ENCODE results near the gene LAMTOR2. TPM values are rescaled to one million over a fixed set of nuclear protein-coding genes. Genes with fewer than 3 reads are reported as not detected.

LAMTOR2 gene
- total RNA-seq, 3 donors from 2014 or later (not counting 1 experiment from before 2014, with no cell fraction given), result 23.5 to 26.1 (median 24.6) TPM

DNA sequence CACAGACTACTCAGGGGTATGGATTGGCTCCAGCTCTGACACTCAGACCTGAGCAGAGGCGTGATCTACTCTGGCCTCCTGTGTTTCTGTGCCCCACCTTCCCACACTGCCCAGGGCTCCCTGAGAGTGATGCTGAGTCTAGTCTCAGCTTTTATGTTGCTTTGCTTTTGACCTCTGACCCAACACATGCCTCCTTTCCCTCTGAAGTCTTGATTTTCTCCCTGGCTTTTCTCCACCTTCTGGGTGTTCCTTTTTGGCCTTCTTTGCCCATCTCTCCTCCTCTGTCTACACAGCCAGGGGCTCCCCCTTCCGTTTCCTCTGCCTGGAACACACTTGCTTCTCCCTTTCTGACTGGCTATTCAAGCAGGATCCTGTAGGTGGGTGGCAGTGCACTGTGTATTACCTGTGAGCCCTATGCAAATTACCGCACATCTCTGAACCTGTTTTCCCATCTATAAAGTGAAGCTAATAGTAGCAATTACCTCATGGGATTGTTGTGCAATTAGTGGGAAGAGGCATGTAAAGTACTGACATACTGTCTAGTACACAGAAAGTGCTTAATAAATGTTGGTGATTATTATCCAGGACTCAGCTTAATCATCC lies 41.4 kb downstream of the LAMTOR2 start:
- Histone ChIP-seq H3K4me3 (ENCODE audit: low read length) (no peak overlapping the region), H3K36me3 (ENCODE audit: control insufficient read depth, insufficient read depth, low read length) (no peaks in the 10 kb centered on the region), H3K27me3 (ENCODE audit: control insufficient read depth, insufficient read depth, low read length) (no peaks in the 10 kb centered on the region), H3K9me3 (ENCODE audit: control insufficient read depth, insufficient read depth, low read length) (no peaks in the 10 kb centered on the region), H3K4me1 (ENCODE audit: control insufficient read depth, insufficient read depth, low read length) (peaks cover 25% of the 10 kb centered on the region), H3K27ac (ENCODE audit: low read length) (peak overlapping the region; percentile 85)
- WGBS (ENCODE audit: insufficient coverage), result 79% methylated on average over 1 of the region's 3 CpGs
- no peak overlapping the region for H3K4me3 Mint-ChIP-seq
- ATAC-seq, result no peak
- intact Hi-C loops (cut with micrococcal nuclease), result loop anchor here (1.0 kb wide), 1 partner anchor 34 kb away; no protein-coding TSS in a partner anchor
- TF ChIP-seq, protein P1, sequence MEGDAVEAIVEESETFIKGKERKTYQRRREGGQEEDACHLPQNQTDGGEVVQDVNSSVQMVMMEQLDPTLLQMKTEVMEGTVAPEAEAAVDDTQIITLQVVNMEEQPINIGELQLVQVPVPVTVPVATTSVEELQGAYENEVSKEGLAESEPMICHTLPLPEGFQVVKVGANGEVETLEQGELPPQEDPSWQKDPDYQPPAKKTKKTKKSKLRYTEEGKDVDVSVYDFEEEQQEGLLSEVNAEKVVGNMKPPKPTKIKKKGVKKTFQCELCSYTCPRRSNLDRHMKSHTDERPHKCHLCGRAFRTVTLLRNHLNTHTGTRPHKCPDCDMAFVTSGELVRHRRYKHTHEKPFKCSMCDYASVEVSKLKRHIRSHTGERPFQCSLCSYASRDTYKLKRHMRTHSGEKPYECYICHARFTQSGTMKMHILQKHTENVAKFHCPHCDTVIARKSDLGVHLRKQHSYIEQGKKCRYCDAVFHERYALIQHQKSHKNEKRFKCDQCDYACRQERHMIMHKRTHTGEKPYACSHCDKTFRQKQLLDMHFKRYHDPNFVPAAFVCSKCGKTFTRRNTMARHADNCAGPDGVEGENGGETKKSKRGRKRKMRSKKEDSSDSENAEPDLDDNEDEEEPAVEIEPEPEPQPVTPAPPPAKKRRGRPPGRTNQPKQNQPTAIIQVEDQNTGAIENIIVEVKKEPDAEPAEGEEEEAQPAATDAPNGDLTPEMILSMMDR (IDR thresholded peaks at IDR 0.05), result no peak
- no peaks in the 10 kb centered on the region for H3K36me3 Mint-ChIP-seq
- H3K9me3 Mint-ChIP-seq, result no peaks in the 10 kb centered on the region
- no peak for DNase-seq
- H3K27ac Mint-ChIP-seq, result peak overlapping the region; percentile 92 to 99
- H3K4me1 Mint-ChIP-seq, result peaks cover 15 to 36% of the 10 kb centered on the region in 2 donors
- peaks cover 7 to 9% of the 10 kb centered on the region in 2 donors for H3K27me3 Mint-ChIP-seq (ENCODE audit: low read depth in 2 of 2)

DNA sequence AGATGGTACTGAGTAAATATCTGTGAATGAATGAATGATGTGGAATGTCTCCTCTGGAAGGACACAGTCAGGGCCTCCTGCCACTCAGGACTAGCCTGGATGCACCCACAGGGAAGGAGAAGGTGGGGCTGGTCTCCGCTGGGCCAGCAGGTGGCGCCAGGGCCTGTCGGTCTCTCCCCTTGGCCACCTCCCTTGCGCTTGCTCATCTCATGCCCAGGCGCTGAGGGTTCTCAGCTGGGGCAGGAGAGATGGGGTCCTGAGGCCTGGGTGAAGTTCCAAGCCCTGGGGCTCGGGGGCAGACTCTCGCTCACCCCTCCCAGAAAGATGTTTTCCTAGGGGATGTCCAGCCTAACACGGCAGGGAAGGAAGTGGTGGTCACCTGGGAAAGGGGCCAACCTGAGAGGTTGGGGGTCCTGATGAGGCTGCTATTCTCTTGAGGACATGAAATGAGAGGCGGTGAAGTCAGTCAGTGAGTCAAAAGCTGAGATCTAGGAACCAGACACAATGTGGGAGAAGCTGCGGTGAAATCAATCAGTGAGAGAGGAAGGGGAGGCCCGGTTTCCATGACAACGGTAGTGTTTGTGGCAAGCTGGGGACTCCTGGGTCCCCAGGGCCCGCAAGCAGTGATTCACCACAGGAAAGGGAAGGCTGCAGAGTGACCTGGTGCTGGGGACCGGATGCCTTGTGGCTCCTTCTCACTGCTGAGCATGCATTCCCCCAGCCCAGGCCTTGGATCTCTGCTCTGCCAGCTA lies 42.2 kb downstream of the LAMTOR2 start:
- Mint-ChIP-seq H3K27ac (peak overlapping the region; percentile 92 to 99), H3K4me3 (peak overlapping the region; percentile 40), H3K36me3 (no peaks in the 10 kb centered on the region), H3K27me3 (ENCODE audit: low read depth in 2 of 2) (peaks cover 7 to 9% of the 10 kb centered on the region in 2 donors), H3K9me3 (no peaks in the 10 kb centered on the region), H3K4me1 (peaks cover 15 to 36% of the 10 kb centered on the region in 2 donors)
- no peak overlapping the region for H3K4me3 ChIP-seq (ENCODE audit: low read length)
- no peaks in the 10 kb centered on the region for H3K27me3 ChIP-seq (ENCODE audit: control insufficient read depth, insufficient read depth, low read length)
- TF ChIP-seq, protein P1 (IDR thresholded peaks at IDR 0.05), result peak; percentile 89
- peak; percentile 82 to 97 for DNase-seq
- peaks cover 25% of the 10 kb centered on the region for H3K4me1 ChIP-seq (ENCODE audit: control insufficient read depth, insufficient read depth, low read length)
- intact Hi-C loops (cut with micrococcal nuclease), result loop anchor here (1.0 kb wide), 3 partner anchors 9 to 33 kb away; partner anchors contain the start of gene LMNA
- H3K9me3 ChIP-seq (ENCODE audit: control insufficient read depth, insufficient read depth, low read length), result no peaks in the 10 kb centered on the region
- no peaks in the 10 kb centered on the region for H3K36me3 ChIP-seq (ENCODE audit: control insufficient read depth, insufficient read depth, low read length)
- peak; percentile 80 to 88 (median 85) for ATAC-seq
- 2% methylated on average over 14 of the region's 14 CpGs for WGBS (ENCODE audit: insufficient coverage)
- H3K27ac ChIP-seq (ENCODE audit: low read length), result peak overlapping the region; percentile 85

DNA sequence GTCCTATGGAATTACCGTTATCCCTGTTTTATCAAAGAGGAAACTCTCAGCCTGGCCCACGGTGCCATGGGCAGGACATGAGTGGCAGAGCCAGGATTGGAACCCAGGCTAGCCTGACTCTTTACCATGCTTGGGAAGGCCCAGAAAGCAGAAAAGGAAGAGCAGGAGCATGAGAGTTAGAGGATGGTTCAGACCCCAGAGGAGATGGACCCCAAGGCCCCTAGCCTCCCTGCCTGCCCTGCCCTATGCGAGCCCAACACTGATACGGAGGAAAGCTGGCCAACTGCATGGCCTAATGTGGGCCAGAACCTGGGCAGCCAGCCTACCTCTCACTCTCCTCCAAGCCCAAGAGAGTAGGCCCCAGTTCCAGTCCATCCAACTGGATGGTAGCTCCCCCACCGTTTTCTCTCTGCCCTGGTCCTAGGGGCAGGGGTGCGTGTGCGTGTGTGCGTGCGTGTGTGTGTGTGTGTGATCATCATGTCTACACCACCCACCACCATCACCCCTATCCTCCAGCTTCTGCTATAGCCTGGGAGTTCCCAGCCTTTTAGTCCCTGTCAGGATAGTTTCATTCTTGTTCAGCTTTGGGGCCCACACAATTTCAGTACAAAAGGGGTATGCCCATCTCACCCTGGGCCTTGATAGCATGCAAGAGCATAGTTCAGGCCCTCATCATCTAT lies 43.1 kb downstream of the LAMTOR2 start:
- peak in 1 of 2 donors; percentile 60 for DNase-seq

More for the DNA sequence above, 43.1 kb downstream of the LAMTOR2 start:
- no peak overlapping the region for H3K4me3 ChIP-seq (ENCODE audit: low read length)
- Mint-ChIP-seq H3K4me3 (no peak overlapping the region), H3K27ac (peak overlapping the region; percentile 92 to 99), H3K4me1 (peaks cover 15 to 36% of the 10 kb centered on the region in 2 donors), H3K36me3 (no peaks in the 10 kb centered on the region), H3K27me3 (ENCODE audit: low read depth in 2 of 2) (peaks cover 7 to 9% of the 10 kb centered on the region in 2 donors), H3K9me3 (no peaks in the 10 kb centered on the region)
- no peaks in the 10 kb centered on the region for H3K36me3 ChIP-seq (ENCODE audit: control insufficient read depth, insufficient read depth, low read length)
- H3K4me1 ChIP-seq (ENCODE audit: control insufficient read depth, insufficient read depth, low read length), result peaks cover 25% of the 10 kb centered on the region
- intact Hi-C loops (cut with micrococcal nuclease), result loop anchor here (1.0 kb wide), 2 partner anchors 9 to 17 kb away; partner anchors contain the start of gene LMNA
- TF ChIP-seq, protein P1 (IDR thresholded peaks at IDR 0.05), result no peak
- no peaks in the 10 kb centered on the region for H3K27me3 ChIP-seq (ENCODE audit: control insufficient read depth, insufficient read depth, low read length)
- H3K27ac ChIP-seq (ENCODE audit: low read length), result peak overlapping the region; percentile 85
- WGBS (ENCODE audit: insufficient coverage), result 76% methylated on average over 4 of the region's 9 CpGs
- peak in 1 of 3 donors; percentile 1 for ATAC-seq
- H3K9me3 ChIP-seq (ENCODE audit: control insufficient read depth, insufficient read depth, low read length), result no peaks in the 10 kb centered on the region

All from natural killer cell (primary cell).